HCT116 (cell line): ENCODE data around the gene SLC10A3. TPM values are rescaled to one million over a fixed set of nuclear protein-coding genes. Genes with fewer than 3 reads are reported as not detected.

Experiments
- ATAC-seq: fragments of 200-7000 bp; cut with Tn5 transposase; 2 replicates; pipeline ENCODE4 v1.9.1; 2020; ENCODE audit warnings: mild to moderate bottlenecking, moderate library complexity
- BruUV-seq: library from RNA; stranded (reverse); fragments of 400-500 nt; replicated peaks from 2 replicates; lab custom pipeline; 2021; lab: Mats Ljungman, UMichigan
- CTCF ChIA-PET: fragments of 300-600 bp; sonication (Branson Sonifier 250); formaldehyde crosslinking; loops from one replicate; lab custom pipeline; 2021; ENCODE audit warnings: antibody characterized with exemption; lab: Charles Lee
- POLR2A ChIA-PET: fragments of 300-600, 350-600 bp; sonication (Branson Sonifier 250); formaldehyde crosslinking; loops from one replicate; lab custom pipeline; 2021; ENCODE audit warnings: antibody characterized with exemption; lab: Charles Lee
- RAD21 ChIA-PET, 2 experiments: fragments of 300-600 bp; sonication (Branson Sonifier 250); formaldehyde crosslinking; loops; one replicate each; lab custom pipeline; 2023; ENCODE audit warnings: low total read pairs in 2 of 2; ENCODE audit not compliant: uncharacterized antibody in 2 of 2, unreplicated experiment in 2 of 2, low non-redundant PET in 1 of 2; lab: Charles Lee
- DNase-seq: peaks from one replicate; pipeline ENCODE4 v3.0.0-alpha.2; 2010; ENCODE audit warnings: low read depth, low spot score
- H2AFZ ChIP-seq: fragments of 200-600 bp; shearing (Covaris generic), sonication (generic); 2 replicates; pipeline ENCODE4 v1.6.1; 2017; ENCODE audit warnings: low read depth, mixed run types, mixed read lengths, antibody characterized with exemption, low read length; ENCODE audit not compliant: poor library complexity, severe bottlenecking
- H3K27ac ChIP-seq: 2 replicates; pipeline ENCODE4 v1.5.1; 2012; ENCODE audit warnings: low read depth, low read length
- H3K27me3 ChIP-seq: fragments of 200-600 bp; sonication (generic); 2 replicates; pipeline ENCODE4 v1.6.1; 2016; ENCODE audit warnings: mixed run types, low read length, mixed read lengths; ENCODE audit not compliant: insufficient read depth
- H3K36me3 ChIP-seq, 2 experiments: fragments of 200-500 bp in 1 of 2; fragments of 200-600 bp in 1 of 2; sonication (Bioruptor generic) in 1 of 2; sonication (generic) in 1 of 2; 2 replicates each; pipeline versions ENCODE4 v1.5.1 to v1.6.1; 2014 to 2016; ENCODE audit warnings: low read length in 2 of 2, inconsistent platforms in 1 of 2, mixed read lengths in 1 of 2, mixed run types in 1 of 2; ENCODE audit not compliant: insufficient read depth in 2 of 2, control insufficient read depth in 1 of 2
- H3K4me1 ChIP-seq, 2 experiments: fragments of 200-600 bp in 1 of 2; sonication (generic) in 1 of 2; 2 replicates each; pipeline versions ENCODE4 v1.5.1 to v1.6.1; 2012 to 2017; ENCODE audit warnings: low read length in 2 of 2, inconsistent platforms in 1 of 2, mild to moderate bottlenecking in 1 of 2, mixed read lengths in 1 of 2, mixed run types in 1 of 2, moderate library complexity in 1 of 2; ENCODE audit not compliant: insufficient read depth in 2 of 2, control insufficient read depth in 1 of 2
- H3K4me2 ChIP-seq: fragments of 200-600 bp; sonication (generic); 2 replicates; pipeline ENCODE4 v1.6.1; 2017; ENCODE audit warnings: mixed run types, low read length, mixed read lengths
- H3K4me3 ChIP-seq, 2 experiments: fragments of 200-600 bp in 1 of 2; sonication (generic) in 1 of 2; replicated peaks in 1 of 2; 2 replicates each; pipeline ENCODE4 v1.5.1; 2011 to 2016; ENCODE audit warnings: low read length in 2 of 2, control low read depth in 1 of 2, low read depth in 1 of 2, mild to moderate bottlenecking in 1 of 2, mixed read lengths in 1 of 2, mixed run types in 1 of 2
- H3K79me2 ChIP-seq: fragments of 200-600 bp; sonication (generic); 2 replicates; pipeline ENCODE4 v1.6.1; 2017; ENCODE audit warnings: mild to moderate bottlenecking, mixed run types, low read length, moderate library complexity, mixed read lengths; ENCODE audit not compliant: insufficient read depth
- H3K9ac ChIP-seq: fragments of 200-600 bp; sonication (generic); 2 replicates; pipeline ENCODE4 v1.6.1; 2016; ENCODE audit warnings: low read length, mixed read lengths
- H3K9me2 ChIP-seq: fragments of 200-600 bp; sonication (generic), shearing (Covaris generic); 2 replicates; pipeline ENCODE4 v1.6.1; 2017; ENCODE audit warnings: mixed run types, mild to moderate bottlenecking, moderate library complexity; ENCODE audit not compliant: insufficient read depth
- H3K9me3 ChIP-seq, 2 experiments: fragments of 200-500 bp in 1 of 2; fragments of 200-600 bp in 1 of 2; sonication (Bioruptor generic) in 1 of 2; sonication (generic) in 1 of 2; 2 replicates each; pipeline ENCODE4 v1.6.1; 2014 to 2017; ENCODE audit warnings: low read length in 2 of 2, mixed read lengths in 2 of 2, inconsistent platforms in 1 of 2, low read depth in 1 of 2, mild to moderate bottlenecking in 1 of 2, mixed run types in 1 of 2, moderate library complexity in 1 of 2; ENCODE audit not compliant: control insufficient read depth in 1 of 2, insufficient read depth in 1 of 2
- H4K20me1 ChIP-seq: fragments of 200-600 bp; sonication (generic), shearing (Covaris generic); 2 replicates; pipeline ENCODE4 v1.6.1; 2017; ENCODE audit warnings: mixed run types, mild to moderate bottlenecking, moderate library complexity; ENCODE audit not compliant: insufficient read depth
- CBX3 ChIP-seq: IDR thresholded peaks from 2 replicates; pipeline ENCODE4 v1.6.1; 2012; ENCODE audit warnings: low read depth
- EGR1 ChIP-seq: IDR thresholded peaks from 2 replicates; pipeline ENCODE4 v1.6.1; 2012; ENCODE audit warnings: low read depth
- FOSL1 ChIP-seq: IDR thresholded peaks from 2 replicates; pipeline ENCODE4 v1.6.1; 2012; ENCODE audit warnings: low read depth
- JUND ChIP-seq: IDR thresholded peaks from 2 replicates; pipeline ENCODE4 v1.6.1; 2012
- SIN3A ChIP-seq: IDR thresholded peaks from 2 replicates; pipeline ENCODE4 v1.6.1; 2012; ENCODE audit warnings: low read depth
- SRF ChIP-seq: IDR thresholded peaks from 2 replicates; pipeline ENCODE4 v1.6.1; 2012; ENCODE audit warnings: low read depth
- TCF7L2 ChIP-seq: IDR thresholded peaks from 2 replicates; pipeline ENCODE4 v1.7.0; 2011; ENCODE audit warnings: borderline replicate concordance, inconsistent platforms; ENCODE audit not compliant: insufficient read depth, insufficient read length; ENCODE audit errors: extremely low read depth
- intact Hi-C: fragments of 100-400 bp; cut with micrococcal nuclease; formaldehyde crosslinking; loops from 2 replicates; pipeline ENCODE4 v1.10.0; 2022
- total RNA-seq: library from RNA; stranded (reverse); gene quantifications from one replicate; pipeline ENCODE4 v1.2.1, GENCODE V29; 2021; ENCODE audit not compliant: unreplicated experiment
- TF ChIP-seq, protein P1 (sequence below): IDR thresholded peaks from 2 replicates; pipeline ENCODE4 v1.6.1; 2011; ENCODE audit warnings: mild to moderate bottlenecking, low read length, moderate library complexity; ENCODE audit not compliant: insufficient replicate concordance; ENCODE audit errors: extremely low read depth

The SLC10A3 gene
- total RNA-seq, 1 experiment from 2014 or later = 16.2 TPM

- no peak overlapping the region for H3K4me3 ChIP-seq
- H2AFZ ChIP-seq = no peak overlapping the region
- H3K9me3 ChIP-seq = no peaks in the 10 kb centered on the region
- ChIA-PET POLR2A (no interaction called here), CTCF (no interaction called here), RAD21 (no interaction called here)
- no peak overlapping the region for H3K27ac ChIP-seq
- no peaks in the 10 kb centered on the region for H3K27me3 ChIP-seq
- no peaks in the 10 kb centered on the region for H4K20me1 ChIP-seq
- H3K4me1 ChIP-seq = peaks cover 5 to 10% of the 10 kb centered on the region in 2 experiments
- BruUV-seq = no TSS peak
- H3K36me3 ChIP-seq = no peaks in the 10 kb centered on the region
- H3K9me2 ChIP-seq = no peaks in the 10 kb centered on the region
- H3K9ac ChIP-seq = no peak overlapping the region
- DNase-seq (no peak), ATAC-seq (no peak)
- H3K79me2 ChIP-seq = no peaks in the 10 kb centered on the region
- TF ChIP-seq SRF (no peak), JUND (no peak), FOSL1 (no peak), SIN3A (no peak), CBX3 (no peak)
- intact Hi-C loops = no loop called here
- no peak overlapping the region for H3K4me2 ChIP-seq
These were observed 29.0 kb upstream of the SLC10A3 start for GRCh38 chrX:154519389-154519788.

DNA sequence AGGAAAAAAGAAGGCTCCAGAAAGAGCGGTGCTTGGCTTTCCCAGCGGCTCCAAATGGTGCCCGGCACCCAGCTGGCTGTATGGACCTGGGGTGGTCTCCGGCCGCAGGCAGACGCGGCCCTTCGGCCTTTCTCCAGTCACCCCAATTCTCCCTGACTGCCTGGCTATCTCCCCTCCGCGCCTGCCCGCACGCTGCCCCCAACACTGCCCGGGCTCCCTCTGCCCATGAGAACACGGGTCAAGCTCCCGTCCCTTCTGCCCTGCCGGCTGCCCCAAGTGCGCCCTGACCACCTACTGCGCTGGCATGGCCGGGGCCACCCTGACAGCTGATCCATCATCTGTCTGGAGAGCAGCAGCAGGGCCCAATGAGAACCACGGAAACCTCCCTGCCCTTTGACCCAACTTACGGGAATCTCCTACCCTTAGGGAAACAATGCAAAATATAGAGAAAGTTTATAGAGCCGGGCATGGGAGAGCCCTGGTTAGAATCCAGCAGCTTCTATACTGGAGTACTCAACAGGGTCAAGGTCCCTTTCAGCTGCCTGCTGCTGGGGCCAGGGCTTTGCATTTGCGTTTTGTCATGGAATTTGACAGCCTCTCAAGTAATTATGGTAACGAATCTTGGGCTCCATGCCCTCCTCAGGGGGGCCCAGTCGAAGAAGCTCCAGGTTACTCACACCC, 26.8 kb upstream of the SLC10A3 start:
- no peak for DNase-seq
- H3K27me3 ChIP-seq = no peaks in the 10 kb centered on the region
- POLR2A ChIA-PET = no interaction called here
- TF ChIP-seq TCF7L2 (no peak), EGR1 (no peak)
- TF ChIP-seq, protein P1, sequence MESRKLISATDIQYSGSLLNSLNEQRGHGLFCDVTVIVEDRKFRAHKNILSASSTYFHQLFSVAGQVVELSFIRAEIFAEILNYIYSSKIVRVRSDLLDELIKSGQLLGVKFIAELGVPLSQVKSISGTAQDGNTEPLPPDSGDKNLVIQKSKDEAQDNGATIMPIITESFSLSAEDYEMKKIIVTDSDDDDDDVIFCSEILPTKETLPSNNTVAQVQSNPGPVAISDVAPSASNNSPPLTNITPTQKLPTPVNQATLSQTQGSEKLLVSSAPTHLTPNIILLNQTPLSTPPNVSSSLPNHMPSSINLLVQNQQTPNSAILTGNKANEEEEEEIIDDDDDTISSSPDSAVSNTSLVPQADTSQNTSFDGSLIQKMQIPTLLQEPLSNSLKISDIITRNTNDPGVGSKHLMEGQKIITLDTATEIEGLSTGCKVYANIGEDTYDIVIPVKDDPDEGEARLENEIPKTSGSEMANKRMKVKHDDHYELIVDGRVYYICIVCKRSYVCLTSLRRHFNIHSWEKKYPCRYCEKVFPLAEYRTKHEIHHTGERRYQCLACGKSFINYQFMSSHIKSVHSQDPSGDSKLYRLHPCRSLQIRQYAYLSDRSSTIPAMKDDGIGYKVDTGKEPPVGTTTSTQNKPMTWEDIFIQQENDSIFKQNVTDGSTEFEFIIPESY = no peak
- TF ChIP-seq, all 23 proteins: peak for 0
- no peak overlapping the region for H3K9ac ChIP-seq
- no peak overlapping the region for H2AFZ ChIP-seq
- H3K9me2 ChIP-seq = no peaks in the 10 kb centered on the region
- BruUV-seq = no TSS peak
- H3K4me3 ChIP-seq = no peak overlapping the region
- H3K36me3 ChIP-seq = no peaks in the 10 kb centered on the region
- ChIA-PET CTCF (no interaction called here), RAD21 (no interaction called here)
- no peaks in the 10 kb centered on the region for H3K9me3 ChIP-seq
- H4K20me1 ChIP-seq = no peaks in the 10 kb centered on the region
- H3K27ac ChIP-seq = no peak overlapping the region
- no peak overlapping the region for H3K4me2 ChIP-seq
- intact Hi-C loops = no loop called here
- no peaks in the 10 kb centered on the region for H3K79me2 ChIP-seq
- no peak for ATAC-seq
- peaks cover 5 to 10% of the 10 kb centered on the region in 2 experiments; a peak in 3 of 4 replicates for H3K4me1 ChIP-seq
